Smooth muscle cell of the brain vasculature (primary cell): Measurements from ENCODE around the gene SH3RF1.
A peak's percentile ranks its signal among the peaks of the same experiment; 100 is the strongest.
"Not testable (repeated sequence)": the region's sequence is repeated elsewhere in the genome, so short reads cannot be mapped to it uniquely, and the experiment has no call there.

ENCODE experiments used
- DNase-seq: peaks from one replicate; pipeline ENCODE4 v3.0.0-alpha.2; 2012; ENCODE audit warnings: low read depth, low spot score

Gene SH3RF1

DNA sequence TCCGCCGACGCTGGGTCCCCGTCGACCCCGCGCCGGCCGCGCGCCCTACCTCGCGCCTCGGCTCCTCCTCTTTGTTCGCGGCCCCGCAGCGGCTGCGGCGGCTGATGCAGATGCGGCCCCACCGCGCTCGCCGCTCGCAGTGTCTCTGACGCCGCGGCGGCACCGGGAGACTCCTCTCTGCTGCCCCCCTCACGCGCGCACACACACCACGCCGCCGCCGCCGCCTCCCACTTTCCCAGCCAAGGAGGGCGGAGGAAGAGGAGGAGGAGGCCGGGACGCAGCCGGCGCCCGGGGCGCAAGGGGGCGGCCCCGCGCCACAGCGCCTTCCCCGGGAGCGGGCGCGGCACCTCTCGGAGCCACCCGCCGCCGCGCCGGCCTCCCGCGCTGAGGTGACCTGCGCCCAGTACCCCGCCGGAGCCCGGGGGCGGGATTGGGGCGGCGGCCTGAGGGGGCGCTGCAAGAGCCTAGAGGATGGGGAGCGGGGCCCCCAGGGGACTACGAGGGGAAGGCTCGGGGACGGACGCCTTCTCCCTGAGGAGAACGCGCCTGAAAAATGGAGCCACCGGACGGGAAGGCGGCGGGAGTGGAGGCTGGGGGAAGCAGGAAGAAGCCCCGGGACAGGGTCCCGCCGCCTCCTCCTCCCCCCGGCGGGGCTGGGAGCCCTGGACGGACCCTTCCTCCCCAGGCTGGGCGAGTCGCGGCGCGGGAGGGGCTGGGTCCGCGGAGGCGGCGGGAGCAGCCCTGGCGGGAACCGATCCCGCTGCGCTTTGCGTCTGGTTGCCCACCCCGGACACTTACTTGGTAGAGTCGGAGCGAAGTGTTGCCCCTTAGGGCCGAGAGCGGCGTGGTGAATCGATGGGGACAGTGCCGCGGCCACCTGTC, at the start of gene SH3RF1:
Gene SH3RF1, minus strand, starts transcription at position 147 of the 882 bp plus-strand sequence. CDS start 1,744 bp downstream, outside the sequence.
- DNase-seq: no peak

GRCh38 chr4:169315530-169316343, 45.0 kb upstream of the SH3RF1 start:
- DNase-seq: peak; percentile 44

- peak; percentile 75 for DNase-seq
These were observed 44.1 kb upstream of the SH3RF1 start for GRCh38 chr4:169314906-169315305.

DNA sequence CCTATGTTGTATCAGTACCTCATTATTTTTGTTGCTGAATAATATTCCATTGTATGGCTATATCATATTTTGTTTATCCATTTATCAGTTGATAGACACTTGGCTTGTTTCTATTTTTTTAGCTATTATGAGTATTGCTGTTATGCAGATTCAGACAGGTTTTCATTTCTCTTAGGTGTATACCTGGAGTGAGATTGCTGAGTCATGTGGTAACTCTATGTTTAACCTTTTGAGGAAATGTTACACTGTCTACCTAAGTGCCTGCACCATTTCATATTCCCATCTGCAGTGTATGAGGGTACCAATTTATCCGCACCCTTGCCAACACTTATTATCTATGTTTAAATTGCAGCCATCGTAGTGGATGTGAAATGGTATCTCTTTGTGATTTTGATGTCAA, 43.0 kb upstream of the SH3RF1 start:
- no peak for DNase-seq

GRCh38 chr4:169312690-169313422, 42.1 kb upstream of the SH3RF1 start:
- no peak for DNase-seq

DNA sequence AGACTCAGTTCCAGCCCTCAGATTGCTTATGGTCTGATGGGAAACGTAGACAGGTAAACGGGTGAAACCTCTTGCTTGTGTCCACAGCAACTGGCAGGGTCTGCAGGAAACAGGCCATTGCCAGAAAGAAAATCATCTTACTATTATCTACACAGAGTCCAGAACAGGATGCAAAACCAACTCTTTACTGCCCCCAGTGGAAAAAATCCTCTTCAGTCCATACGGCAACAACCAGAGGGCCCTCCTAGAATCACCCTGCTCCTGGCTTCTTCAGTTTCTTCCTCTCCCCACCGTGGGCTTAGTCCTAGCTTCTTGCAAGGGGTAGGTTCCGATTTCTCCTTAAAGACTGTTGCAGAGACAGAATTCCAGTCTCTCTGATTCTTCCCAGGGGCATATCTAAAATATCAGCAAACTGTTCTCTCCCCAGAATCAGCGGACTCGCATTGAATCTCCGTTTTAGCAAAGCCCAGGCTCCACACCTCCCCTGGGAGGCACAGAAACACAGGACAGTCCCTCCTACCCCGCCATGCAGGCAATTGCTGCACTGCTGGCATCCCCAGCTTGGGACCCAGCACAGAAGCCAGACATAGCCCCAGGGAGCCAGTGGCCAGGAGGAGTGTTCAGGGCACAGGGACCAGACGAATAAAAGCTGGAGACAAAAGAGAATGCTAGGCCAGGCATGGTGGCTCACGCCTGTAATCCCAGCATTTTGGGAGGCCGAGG, 41.0 kb upstream of the SH3RF1 start:
- DNase-seq: peak; percentile 32

DNA sequence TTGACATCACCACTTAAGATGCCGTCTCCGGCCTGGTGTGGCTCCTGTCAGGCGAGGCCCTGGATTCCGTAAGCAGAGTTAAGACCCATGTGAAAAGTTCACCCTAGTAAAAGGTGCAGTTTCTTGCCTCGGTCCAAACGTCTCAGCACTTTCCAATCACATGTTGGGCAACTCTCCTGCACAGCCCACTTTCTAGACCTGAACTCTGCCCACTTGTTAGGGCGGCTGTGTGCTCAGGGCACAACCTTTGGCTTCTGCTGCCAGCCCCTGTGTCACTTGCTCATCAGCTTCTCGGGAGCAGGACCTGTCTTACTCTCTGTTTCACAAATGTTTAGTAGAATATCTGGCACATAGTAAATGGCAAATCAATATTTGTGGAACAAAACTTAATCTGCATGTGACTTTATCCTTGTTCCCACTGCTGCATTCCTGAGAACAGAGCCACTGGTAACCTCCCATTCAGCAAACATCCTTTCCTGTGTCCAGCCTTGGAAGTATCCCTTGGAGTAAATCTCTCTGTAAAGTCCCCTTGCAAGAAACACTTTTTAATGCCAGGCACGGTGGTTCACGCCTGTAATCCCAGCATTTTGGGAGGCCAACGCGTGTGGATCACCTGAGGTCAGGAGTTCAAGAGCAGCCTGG, 38.7 kb upstream of the SH3RF1 start:
- no peak for DNase-seq

- no peak for DNase-seq
These were observed 36.8 kb upstream of the SH3RF1 start for GRCh38 chr4:169307576-169307975.

DNA sequence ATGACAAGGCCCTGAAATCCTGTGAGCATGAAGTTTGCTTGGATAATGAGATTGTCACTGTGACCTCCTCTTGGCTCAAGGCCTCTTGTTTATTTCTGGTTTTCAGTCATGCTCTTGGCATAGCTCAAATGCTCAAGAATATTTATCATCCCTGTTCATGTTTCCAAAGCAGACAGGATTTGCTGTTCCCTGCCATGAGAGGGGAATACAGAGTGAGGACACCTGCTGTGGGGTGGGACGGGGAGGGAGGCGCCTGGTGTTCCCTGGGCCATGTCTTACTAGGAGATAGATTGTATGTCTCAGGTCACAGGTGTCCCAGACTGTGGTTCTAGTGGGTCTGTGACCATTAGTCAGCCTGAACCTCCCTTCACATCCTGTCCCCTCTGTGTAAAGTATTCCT, 34.9 kb upstream of the SH3RF1 start:
- peak; percentile 4 for DNase-seq

DNA sequence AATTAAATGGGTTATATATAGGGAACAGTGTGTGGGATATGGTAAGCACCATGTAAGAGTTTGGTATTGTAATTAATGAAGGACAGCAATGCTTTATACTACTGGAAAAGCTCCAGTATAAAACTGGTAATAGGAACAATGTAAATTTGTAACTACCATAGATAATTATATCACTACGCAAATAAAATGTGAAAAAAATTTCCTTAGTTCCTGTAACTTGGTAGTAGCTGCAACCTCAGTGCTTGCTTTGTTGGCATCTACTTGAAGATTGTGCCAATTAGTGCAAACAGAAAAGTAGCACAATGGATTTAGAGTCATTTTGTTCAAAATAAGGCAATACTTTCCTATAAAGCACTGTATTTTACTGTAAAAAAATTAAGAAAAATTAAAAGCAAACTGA, 34.4 kb upstream of the SH3RF1 start:
- DNase-seq: no peak

- DNase-seq: no peak
These were observed 25.1 kb upstream of the SH3RF1 start for GRCh38 chr4:169295822-169296221.

DNA sequence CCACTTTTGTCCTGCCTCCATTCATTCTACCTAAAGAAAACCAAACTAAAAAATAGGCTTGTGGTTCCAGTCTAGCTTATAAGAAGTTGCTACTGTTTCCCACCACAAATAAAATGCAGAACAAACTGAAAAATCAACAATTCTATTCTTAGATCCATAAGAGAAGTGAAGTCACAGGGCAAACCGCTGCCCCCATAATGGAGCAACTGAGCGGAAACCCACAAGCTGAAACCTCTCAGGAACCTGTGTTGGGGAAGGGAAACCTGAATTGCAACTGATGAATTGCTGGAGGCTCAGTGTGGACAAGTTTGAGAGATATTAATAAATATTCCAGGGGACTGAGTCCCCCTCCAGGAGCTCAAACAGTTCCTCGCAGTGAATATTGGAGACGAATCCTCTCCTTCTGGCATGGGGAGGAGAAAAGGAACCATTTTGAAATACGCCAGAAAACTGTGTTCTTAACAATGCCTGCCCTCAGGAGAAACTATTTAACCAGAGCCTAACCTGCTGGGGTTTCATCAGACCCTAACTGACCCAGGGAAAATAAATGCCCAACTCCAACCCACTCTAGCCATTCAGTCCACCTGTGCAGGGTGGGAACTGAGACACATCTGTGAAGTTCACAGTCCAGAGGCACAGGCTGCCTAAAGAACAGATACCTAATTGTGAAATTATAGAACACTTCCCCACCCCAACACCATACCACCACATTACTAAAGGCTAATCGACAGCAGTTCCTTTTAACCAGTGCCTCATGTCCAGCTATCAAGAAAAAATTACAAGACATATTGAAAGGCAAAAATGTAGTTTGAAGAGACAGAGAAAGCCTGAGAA, 22.8 kb upstream of the SH3RF1 start:
- DNase-seq: no peak

DNA sequence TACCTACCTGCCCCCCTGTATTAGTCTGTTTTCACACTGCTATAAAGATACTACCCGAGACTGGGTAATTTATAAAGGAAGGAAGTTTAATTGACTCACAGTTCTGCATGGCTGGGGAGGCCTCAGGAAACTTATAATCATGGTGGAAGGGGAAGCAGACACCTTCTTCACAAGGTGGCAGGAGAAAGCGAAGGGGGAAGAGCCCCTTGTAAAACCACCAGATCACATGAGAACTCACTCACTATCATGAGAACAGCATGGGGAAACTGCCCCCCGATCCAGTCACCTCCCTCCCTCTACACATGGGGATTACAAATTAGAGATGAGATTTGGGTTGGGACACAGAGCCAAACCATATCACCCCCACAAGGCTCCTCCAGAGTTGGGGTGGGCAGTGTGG, 17.2 kb upstream of the SH3RF1 start:
- DNase-seq: not testable (repeated sequence)

- no peak for DNase-seq
These were observed 16.0 kb upstream of the SH3RF1 start for GRCh38 chr4:169286562-169287301.

- DNase-seq: no peak
These were observed 12.4 kb upstream of the SH3RF1 start for GRCh38 chr4:169283114-169283509.

DNA sequence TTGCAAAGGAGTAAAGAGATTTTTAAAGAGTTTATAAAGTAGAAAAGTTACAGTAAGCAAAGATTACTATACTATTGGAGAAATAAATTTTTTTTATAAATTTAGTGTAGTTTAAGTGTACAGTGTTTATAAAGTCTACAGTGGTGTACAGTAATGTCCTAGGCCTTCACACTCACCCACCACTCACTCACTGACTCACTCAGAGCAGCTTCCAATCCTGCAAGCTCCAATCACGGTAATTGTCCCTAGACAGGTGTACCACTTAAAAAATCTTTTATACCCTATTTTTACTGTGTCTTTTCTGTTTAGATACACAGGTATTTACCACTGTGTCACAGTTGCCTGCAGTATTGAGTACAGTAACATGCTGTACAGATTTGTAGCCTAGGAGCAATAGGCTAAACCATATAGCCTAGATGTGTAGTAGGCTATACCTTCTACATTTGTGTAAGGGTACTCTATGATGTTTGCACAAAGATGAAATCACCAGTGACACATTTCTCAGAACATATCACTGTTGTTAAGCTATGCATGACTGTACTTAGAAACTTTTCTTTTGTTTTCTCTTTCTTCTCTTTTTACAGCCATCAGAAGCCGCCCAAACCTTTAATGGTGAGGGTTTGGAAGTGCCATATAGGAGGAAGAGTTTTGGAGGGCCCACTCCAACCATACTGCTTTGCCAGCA, 11.8 kb upstream of the SH3RF1 start:
- DNase-seq: no peak

- no peak for DNase-seq
These were observed 8.4 kb upstream of the SH3RF1 start for GRCh38 chr4:169279108-169279507.

- DNase-seq: no peak
These were observed 7.9 kb upstream of the SH3RF1 start for GRCh38 chr4:169278624-169279023.

DNA sequence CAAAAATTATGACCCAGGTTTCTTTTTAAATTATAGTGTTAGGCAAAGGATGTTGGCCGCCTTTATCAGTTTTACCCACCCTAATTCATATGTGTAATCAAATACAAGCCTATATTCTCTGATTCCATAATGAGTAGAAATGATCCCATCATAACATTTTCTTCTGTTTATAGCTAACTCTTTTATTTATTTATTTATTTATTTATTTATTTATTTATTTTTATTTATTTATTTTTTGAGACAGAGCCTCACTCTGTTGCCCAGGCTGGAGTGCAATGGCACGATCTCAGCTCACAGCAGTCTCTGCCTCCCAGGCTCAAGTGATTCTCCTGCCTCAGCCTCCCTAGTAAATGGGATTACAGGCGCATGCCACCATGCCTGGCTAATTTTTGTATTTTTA, 7.1 kb upstream of the SH3RF1 start:
- not testable (repeated sequence) for DNase-seq
